ENCODE data around the gene SLC43A2. TPM values are rescaled to one million over a fixed set of nuclear protein-coding genes. Genes with fewer than 3 reads are reported as not detected.

The SLC43A2 gene
- total and polyA plus RNA-seq, 2 donors from 2014 or later: 48.9 to 60.4 TPM

- H3K4me3 ChIP-seq (ENCODE audit: low read length in 3 of 3): peak overlapping the region in 2 of 3 donors; percentile 47 to 59
- intact Hi-C loops (cut with DNase I): no loop called here
- peaks cover 0 to 5% (median 4%) of the 10 kb centered on the region in 3 donors for H3K36me3 ChIP-seq (ENCODE audit: control insufficient read depth in 2 of 3, insufficient read depth in 3 of 3, low read length in 3 of 3)
- no peak for DNase-seq
- no peak for FAIRE-seq
- no peaks in the 10 kb centered on the region for H3K27me3 ChIP-seq (ENCODE audit: control insufficient read depth, insufficient read depth, low read length)
- TF ChIP-seq CTCF (IDR thresholded peaks at IDR 0.05; ENCODE audit: borderline replicate concordance, extremely low read depth, insufficient read depth): no peak
- H3K9me3 ChIP-seq (ENCODE audit: control insufficient read depth in 2 of 3, insufficient read depth in 1 of 3, low read length in 3 of 3): no peaks in the 10 kb centered on the region
- H3K9ac ChIP-seq (ENCODE audit: low read length in 3 of 3): peak overlapping the region in 1 of 3 donors; percentile 55
- peak overlapping the region; percentile 63 to 66 for H3K27ac ChIP-seq (ENCODE audit: low read depth in 2 of 2, low read length in 2 of 2)
- H3K4me1 ChIP-seq (ENCODE audit: control insufficient read depth in 2 of 3, insufficient read depth in 2 of 3, low read depth in 1 of 3, low read length in 3 of 3): peaks cover 0 to 35% (median 15%) of the 10 kb centered on the region in 3 donors
Observed at GRCh38 chr17:1644493-1645206, 16.0 kb upstream of the SLC43A2 start.

GRCh38 chr17:1643999-1644492 lies 15.4 kb upstream of the SLC43A2 start:
- no peak for TF ChIP-seq CTCF (IDR thresholded peaks at IDR 0.05; ENCODE audit: borderline replicate concordance, extremely low read depth, insufficient read depth)
- Histone ChIP-seq H3K9ac (ENCODE audit: low read length in 3 of 3) (no peak overlapping the region), H3K4me3 (ENCODE audit: low read length in 3 of 3) (peak overlapping the region; percentile 11 to 59 (median 26)), H3K27ac (ENCODE audit: low read depth in 2 of 2, low read length in 2 of 2) (peak overlapping the region; percentile 63 to 66), H3K27me3 (ENCODE audit: control insufficient read depth, insufficient read depth, low read length) (no peaks in the 10 kb centered on the region), H3K9me3 (ENCODE audit: control insufficient read depth in 2 of 3, insufficient read depth in 1 of 3, low read length in 3 of 3) (no peaks in the 10 kb centered on the region), H3K4me1 (ENCODE audit: control insufficient read depth in 2 of 3, insufficient read depth in 2 of 3, low read depth in 1 of 3, low read length in 3 of 3) (peaks cover 0 to 35% (median 15%) of the 10 kb centered on the region in 3 donors), H3K36me3 (ENCODE audit: control insufficient read depth in 2 of 3, insufficient read depth in 3 of 3, low read length in 3 of 3) (peaks cover 0 to 5% (median 4%) of the 10 kb centered on the region in 3 donors)
- intact Hi-C loops (cut with DNase I): no loop called here
- FAIRE-seq (no peak), DNase-seq (peak in 2 of 5 donors; percentile 41 to 66)

DNA sequence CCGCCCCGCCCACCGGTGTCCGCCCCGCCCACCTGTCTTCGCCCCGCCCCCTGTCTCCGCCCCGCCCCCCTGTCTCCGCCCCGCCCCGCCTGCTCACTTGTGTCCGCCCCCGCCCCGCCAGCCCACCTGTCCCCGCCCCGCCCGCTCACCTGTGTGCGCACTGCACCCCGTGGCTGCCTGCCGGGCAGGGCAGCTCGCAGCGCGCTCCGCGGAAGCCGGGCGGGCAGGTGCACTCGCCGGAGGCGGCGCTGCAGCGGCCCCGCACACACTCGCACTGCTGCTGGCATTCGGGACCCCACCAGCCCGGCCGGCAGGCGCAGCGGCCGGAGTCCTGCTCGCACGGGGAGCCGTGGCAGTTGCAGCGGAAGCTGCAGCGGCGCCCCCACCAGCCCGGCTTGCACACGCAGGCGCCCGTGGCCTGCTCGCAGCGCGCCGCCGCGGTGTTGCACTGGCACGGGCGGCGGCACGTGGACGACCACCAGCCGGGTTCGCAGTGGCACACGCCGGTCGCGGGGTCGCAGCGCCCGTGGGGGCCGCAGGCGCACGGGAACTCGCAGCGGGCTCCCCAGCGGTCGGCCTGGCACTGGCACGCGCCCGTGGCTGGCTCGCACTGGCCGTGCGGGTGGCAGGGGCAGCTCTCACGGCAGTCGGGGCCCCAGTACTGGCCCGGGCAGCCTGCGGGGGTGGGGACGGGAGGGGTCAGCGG lies 14.8 kb upstream of the SLC43A2 start:
- peak overlapping the region in 1 of 2 donors; percentile 63 for H3K27ac ChIP-seq (ENCODE audit: low read depth in 2 of 2, low read length in 2 of 2)
- no peaks in the 10 kb centered on the region for H3K27me3 ChIP-seq (ENCODE audit: control insufficient read depth, insufficient read depth, low read length)
- FAIRE-seq: no peak

More for the DNA sequence above, 14.8 kb upstream of the SLC43A2 start:
- peak overlapping the region in 1 of 3 donors; percentile 59 for H3K4me3 ChIP-seq (ENCODE audit: low read length in 3 of 3)
- H3K36me3 ChIP-seq (ENCODE audit: control insufficient read depth in 2 of 3, insufficient read depth in 3 of 3, low read length in 3 of 3): peaks cover 0 to 5% (median 4%) of the 10 kb centered on the region in 3 donors
- H3K9me3 ChIP-seq (ENCODE audit: control insufficient read depth in 2 of 3, insufficient read depth in 1 of 3, low read length in 3 of 3): no peaks in the 10 kb centered on the region
- DNase-seq: peak; percentile 72 to 93 (median 75)
- TF ChIP-seq CTCF (IDR thresholded peaks at IDR 0.05; ENCODE audit: borderline replicate concordance, extremely low read depth, insufficient read depth): peak; percentile 26
- intact Hi-C loops (cut with DNase I): no loop called here
- no peak overlapping the region for H3K9ac ChIP-seq (ENCODE audit: low read length in 3 of 3)
- peaks cover 0 to 33% (median 13%) of the 10 kb centered on the region in 3 donors for H3K4me1 ChIP-seq (ENCODE audit: control insufficient read depth in 2 of 3, insufficient read depth in 2 of 3, low read depth in 1 of 3, low read length in 3 of 3)

Data from kidney (tissue), 14 donors.